MM.1S (cell line): ENCODE data around the gene NUP210L.

Source experiments
- CTCF ChIP-seq: fragments of 300-600 bp; sonication (generic); IDR thresholded peaks from 2 replicates; pipeline ENCODE4 v1.5.1; 2016; ENCODE audit warnings: antibody characterized with exemption, low read length, mixed read lengths
- EZH2 ChIP-seq: fragments of 300-600 bp; sonication (generic); optimal IDR thresholded peaks from 2 replicates; pipeline ENCODE3; 2017; ENCODE audit warnings: low read depth, mild to moderate bottlenecking, antibody characterized with exemption, low read length, mixed read lengths

- TF ChIP-seq EZH2, result no peak
- no peak for TF ChIP-seq CTCF
Measured at GRCh38 chr1:153944827-153945117, 210.1 kb downstream of the NUP210L start.
